Vagina (tissue), 2 donors: ENCODE results near the gene PCDHB5. TPM values are rescaled to one million over a fixed set of nuclear protein-coding genes. Genes with fewer than 3 reads are reported as not detected.
"Not testable (repeated sequence)": the region's sequence is repeated elsewhere in the genome, so short reads cannot be mapped to it uniquely, and the experiment has no call there.

Experiments
- DNase-seq, 2 donors: peaks; one replicate each; pipeline ENCODE4 v3.0.0-alpha.2; 2017; ENCODE audit errors: extremely low spot score in 2 of 2
- H3K27ac ChIP-seq: fragments of 200-600 bp; sonication (generic); one replicate; pipeline ENCODE4 v1.5.1; 2019
- H3K27me3 ChIP-seq: fragments of 200-600 bp; sonication (generic); one replicate; pipeline ENCODE4 v1.5.1; 2019
- H3K36me3 ChIP-seq, 2 donors: fragments of 200-600 bp; sonication (generic); one replicate each; pipeline ENCODE4 v1.5.1; 2017 to 2019
- H3K4me1 ChIP-seq: fragments of 200-600 bp; sonication (generic); one replicate; pipeline ENCODE4 v1.5.1; 2019
- H3K4me3 ChIP-seq, 2 donors: fragments of 200-600 bp; sonication (generic); 1 replicate in 1 of 2; 2 replicates in 1 of 2; pipeline ENCODE4 v1.5.1; 2016 to 2019
- H3K9me3 ChIP-seq: fragments of 200-600 bp; sonication (generic); one replicate; pipeline ENCODE4 v1.5.1; 2019
- POLR2A ChIP-seq, 2 donors: fragments of 450-650 bp; IDR thresholded peaks; one replicate each; pipeline ENCODE4 v1.6.1; 2017; ENCODE audit warnings: antibody characterized with exemption in 2 of 2, mild to moderate bottlenecking in 2 of 2, moderate library complexity in 2 of 2
- POLR2AphosphoS5 ChIP-seq, 2 donors: sonication (generic); formaldehyde crosslinking; IDR thresholded peaks; one replicate each; pipeline ENCODE4 v1.9.0; 2017; ENCODE audit warnings: antibody characterized with exemption in 2 of 2, mild to moderate bottlenecking in 2 of 2, low read depth in 1 of 2; ENCODE audit not compliant: insufficient read depth in 1 of 2
- intact Hi-C: fragments of 100-400 bp; cut with DNase I; formaldehyde crosslinking; loops from one replicate; pipeline ENCODE4 v1.15.1; 2023
- total RNA-seq: library from RNA; depleted of rRNA; stranded (reverse); fragments of >200 nt; gene quantifications from one replicate; pipeline ENCODE4 v1.2.3, GENCODE V29; 2016
- TF ChIP-seq, protein P1 (sequence below), 3 experiments: fragments of 450-650 bp in 2 of 3; fragments of 200-600 bp in 1 of 3; sonication (generic) in 1 of 3; IDR thresholded peaks; one replicate each; pipeline ENCODE4 v1.5.1; 2017 to 2019; ENCODE audit warnings: antibody characterized with exemption in 3 of 3, mild to moderate bottlenecking in 2 of 3, moderate library complexity in 2 of 3

Gene PCDHB5
- total RNA-seq, 1 donor from 2014 or later, result 2.9 TPM

DNA sequence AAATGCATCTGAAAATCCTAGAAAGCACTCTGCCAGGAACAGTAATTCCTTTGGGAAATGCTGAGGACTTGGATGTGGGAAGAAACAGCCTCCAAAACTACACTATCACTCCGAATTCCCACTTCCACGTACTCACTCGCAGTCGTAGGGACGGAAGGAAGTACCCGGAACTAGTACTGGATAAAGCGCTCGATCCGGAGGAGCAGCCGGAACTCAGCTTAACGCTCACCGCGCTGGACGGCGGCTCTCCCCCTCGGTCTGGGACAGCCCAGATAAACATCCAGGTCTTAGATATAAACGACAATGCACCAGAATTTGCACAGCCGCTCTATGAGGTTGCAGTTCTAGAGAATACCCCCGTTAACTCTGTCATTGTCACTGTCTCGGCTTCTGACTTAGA is 33.9 kb upstream of the PCDHB5 start:
- intact Hi-C loops, result no loop called here
- peaks cover 8% of the 10 kb centered on the region for H3K9me3 ChIP-seq
- no peaks in the 10 kb centered on the region for H3K4me1 ChIP-seq
- no peaks in the 10 kb centered on the region for H3K36me3 ChIP-seq
- no peak for DNase-seq
- H3K27ac ChIP-seq, result no peak overlapping the region
- peak overlapping the region; percentile 14 to 28 for H3K4me3 ChIP-seq
- H3K27me3 ChIP-seq, result no peaks in the 10 kb centered on the region
- TF ChIP-seq POLR2A (IDR thresholded peaks at IDR 0.05) (no peak), POLR2AphosphoS5 (IDR thresholded peaks at IDR 0.05; ENCODE audit: insufficient read depth in 1 of 2, low read depth in 1 of 2) (no peak)
- TF ChIP-seq, protein P1, sequence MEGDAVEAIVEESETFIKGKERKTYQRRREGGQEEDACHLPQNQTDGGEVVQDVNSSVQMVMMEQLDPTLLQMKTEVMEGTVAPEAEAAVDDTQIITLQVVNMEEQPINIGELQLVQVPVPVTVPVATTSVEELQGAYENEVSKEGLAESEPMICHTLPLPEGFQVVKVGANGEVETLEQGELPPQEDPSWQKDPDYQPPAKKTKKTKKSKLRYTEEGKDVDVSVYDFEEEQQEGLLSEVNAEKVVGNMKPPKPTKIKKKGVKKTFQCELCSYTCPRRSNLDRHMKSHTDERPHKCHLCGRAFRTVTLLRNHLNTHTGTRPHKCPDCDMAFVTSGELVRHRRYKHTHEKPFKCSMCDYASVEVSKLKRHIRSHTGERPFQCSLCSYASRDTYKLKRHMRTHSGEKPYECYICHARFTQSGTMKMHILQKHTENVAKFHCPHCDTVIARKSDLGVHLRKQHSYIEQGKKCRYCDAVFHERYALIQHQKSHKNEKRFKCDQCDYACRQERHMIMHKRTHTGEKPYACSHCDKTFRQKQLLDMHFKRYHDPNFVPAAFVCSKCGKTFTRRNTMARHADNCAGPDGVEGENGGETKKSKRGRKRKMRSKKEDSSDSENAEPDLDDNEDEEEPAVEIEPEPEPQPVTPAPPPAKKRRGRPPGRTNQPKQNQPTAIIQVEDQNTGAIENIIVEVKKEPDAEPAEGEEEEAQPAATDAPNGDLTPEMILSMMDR (IDR thresholded peaks at IDR 0.05), result no peak

DNA sequence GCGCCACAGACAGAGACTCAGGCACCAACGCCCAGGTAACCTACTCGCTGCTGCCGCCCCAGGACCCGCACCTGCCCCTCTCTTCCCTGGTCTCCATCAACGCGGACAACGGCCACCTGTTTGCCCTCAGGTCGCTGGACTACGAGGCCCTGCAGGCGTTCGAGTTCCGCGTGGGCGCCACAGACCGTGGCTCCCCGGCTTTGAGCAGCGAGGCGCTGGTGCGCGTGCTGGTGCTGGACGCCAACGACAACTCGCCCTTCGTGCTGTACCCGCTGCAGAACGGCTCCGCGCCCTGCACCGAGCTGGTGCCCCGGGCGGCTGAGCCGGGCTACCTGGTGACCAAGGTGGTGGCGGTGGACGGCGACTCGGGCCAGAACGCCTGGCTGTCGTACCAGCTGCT is 32.9 kb upstream of the PCDHB5 start:
- intact Hi-C loops, H3K9me3 ChIP-seq, H3K4me1 ChIP-seq, H3K27ac ChIP-seq, H3K36me3 ChIP-seq, DNase-seq, H3K27me3 ChIP-seq, H3K4me3 ChIP-seq: not testable (repeated sequence)

DNA sequence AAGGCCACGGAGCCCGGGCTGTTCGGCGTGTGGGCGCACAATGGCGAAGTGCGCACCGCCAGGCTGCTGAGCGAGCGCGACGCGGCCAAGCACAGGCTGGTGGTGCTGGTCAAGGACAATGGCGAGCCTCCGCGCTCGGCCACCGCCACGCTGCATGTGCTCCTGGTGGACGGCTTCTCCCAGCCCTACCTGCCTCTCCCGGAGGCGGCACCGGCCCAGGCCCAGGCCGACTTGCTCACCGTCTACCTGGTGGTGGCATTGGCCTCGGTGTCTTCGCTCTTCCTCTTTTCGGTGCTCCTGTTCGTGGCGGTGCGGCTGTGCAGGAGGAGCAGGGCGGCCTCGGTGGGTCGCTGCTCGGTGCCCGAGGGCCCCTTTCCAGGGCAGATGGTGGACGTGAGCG is 32.5 kb upstream of the PCDHB5 start:
- H3K4me3 ChIP-seq, H3K9me3 ChIP-seq, H3K36me3 ChIP-seq, H3K27me3 ChIP-seq, intact Hi-C loops, DNase-seq, H3K4me1 ChIP-seq, H3K27ac ChIP-seq: not testable (repeated sequence)

DNA sequence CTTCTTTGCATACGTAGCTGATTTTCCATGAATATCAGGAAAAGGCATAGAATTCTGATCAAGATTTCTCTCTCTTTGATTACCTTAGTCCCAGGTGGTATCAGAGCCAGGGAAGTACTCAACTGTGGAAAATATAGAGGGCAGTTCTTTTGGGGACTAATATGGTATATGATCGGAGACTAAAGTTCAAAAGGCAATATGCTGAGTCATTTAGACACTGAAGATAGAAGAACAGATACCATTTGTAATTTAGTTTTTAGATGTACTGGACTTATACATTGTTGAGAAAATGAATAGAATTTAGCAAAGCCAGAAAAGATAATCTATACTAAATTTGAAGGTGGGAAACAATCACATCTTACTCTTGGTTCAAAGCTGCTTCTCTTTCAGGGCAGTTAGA is 29.7 kb upstream of the PCDHB5 start:
- DNase-seq, result no peak
- no peak for TF ChIP-seq POLR2A (IDR thresholded peaks at IDR 0.05)
- TF ChIP-seq POLR2AphosphoS5 (IDR thresholded peaks at IDR 0.05; ENCODE audit: insufficient read depth in 1 of 2, low read depth in 1 of 2), result no peak
- TF ChIP-seq, protein P1 (IDR thresholded peaks at IDR 0.05), result no peak
- Histone ChIP-seq H3K4me1 (no peaks in the 10 kb centered on the region), H3K36me3 (no peaks in the 10 kb centered on the region), H3K4me3 (no peak overlapping the region), H3K9me3 (peaks cover 6% of the 10 kb centered on the region), H3K27ac (no peak overlapping the region), H3K27me3 (no peaks in the 10 kb centered on the region)
- intact Hi-C loops, result no loop called here

- Histone ChIP-seq H3K27ac (no peak overlapping the region), H3K9me3 (peaks cover 11% of the 10 kb centered on the region), H3K4me3 (no peak overlapping the region), H3K36me3 (no peaks in the 10 kb centered on the region), H3K4me1 (no peaks in the 10 kb centered on the region), H3K27me3 (no peaks in the 10 kb centered on the region)
- intact Hi-C loops, result no loop called here
- DNase-seq, result no peak
- TF ChIP-seq POLR2A (IDR thresholded peaks at IDR 0.05), result no peak
- TF ChIP-seq, protein P1 (IDR thresholded peaks at IDR 0.05), result no peak
- no peak for TF ChIP-seq POLR2AphosphoS5 (IDR thresholded peaks at IDR 0.05; ENCODE audit: insufficient read depth in 1 of 2, low read depth in 1 of 2)
Observed at GRCh38 chr5:141119250-141119649, 15.8 kb upstream of the PCDHB5 start.

- no peaks in the 10 kb centered on the region for H3K4me1 ChIP-seq
- H3K9me3 ChIP-seq, result peaks cover 6% of the 10 kb centered on the region
- H3K27me3 ChIP-seq, result no peaks in the 10 kb centered on the region
- DNase-seq, result no peak
- peak within 1 kb of the TSS; percentile 20 to 26 for H3K4me3 ChIP-seq
- H3K27ac ChIP-seq, result no peak within 1 kb of the TSS
- H3K36me3 ChIP-seq, result no peaks in the 10 kb centered on the region
- intact Hi-C loops, result no loop called here
- no peak for TF ChIP-seq POLR2A (IDR thresholded peaks at IDR 0.05)
- TF ChIP-seq, protein P1 (IDR thresholded peaks at IDR 0.05), result peak in 1 of 3 experiments; percentile 10
Observed at GRCh38 chr5:141121563-141121962, 13.4 kb upstream of the PCDHB5 start, which contains the start of gene PCDHB4. TSS of gene PCDHB4 (plus strand) at chr5:141121818. CDS start at chr5:141121999, 181 bp downstream.
